HepG2 (cell line): Measurements from ENCODE around the gene EHD1. TPM values are rescaled to one million over a fixed set of nuclear protein-coding genes. Genes with fewer than 3 reads are reported as not detected.

Experiments
- GLI4 ChIP-seq: sonication (generic); formaldehyde crosslinking; IDR thresholded peaks from 2 replicates; pipeline ENCODE4 v1.5.1; 2020; ENCODE audit warnings: missing genetic modification reagents, mild to moderate bottlenecking, moderate library complexity, borderline replicate concordance
- HNRNPH1 ChIP-seq: fragments of 200-400 bp; formaldehyde crosslinking; optimal IDR thresholded peaks from 2 replicates; pipeline ENCODE3; 2017; ENCODE audit warnings: mild to moderate bottlenecking, low read depth, low read length
- MEIS2 ChIP-seq: sonication (generic); formaldehyde crosslinking; IDR thresholded peaks from 2 replicates; pipeline ENCODE4 v1.9.0; 2021; ENCODE audit warnings: mild to moderate bottlenecking, missing genetic modification reagents
- MLLT10 ChIP-seq: sonication (generic); formaldehyde crosslinking; IDR thresholded peaks from 2 replicates; pipeline ENCODE4 v1.4.0; 2020; ENCODE audit warnings: missing genetic modification reagents
- PITX1 ChIP-seq: sonication (generic); formaldehyde crosslinking; IDR thresholded peaks from 2 replicates; pipeline ENCODE4 v1.5.1; 2020; ENCODE audit warnings: mild to moderate bottlenecking, missing genetic modification reagents
- TBL1XR1 ChIP-seq: fragments of 150-350 bp; IDR thresholded peaks from 2 replicates; pipeline ENCODE4 v1.6.1; 2014; ENCODE audit warnings: borderline replicate concordance, low read length; ENCODE audit not compliant: partially characterized antibody
- ZC3H13 ChIP-seq: sonication (generic); formaldehyde crosslinking; IDR thresholded peaks from 2 replicates; pipeline ENCODE4 v1.8.1; 2023; ENCODE audit warnings: mild to moderate bottlenecking, missing genetic modification reagents, moderate library complexity
- ZNF367 ChIP-seq: sonication (generic); formaldehyde crosslinking; IDR thresholded peaks from 2 replicates; pipeline ENCODE4 v1.4.0; 2020; ENCODE audit warnings: missing genetic modification reagents, borderline replicate concordance
- ZNF543 ChIP-seq: sonication (generic); formaldehyde crosslinking; IDR thresholded peaks from 2 replicates; pipeline ENCODE4 v1.4.0; 2020; ENCODE audit warnings: mild to moderate bottlenecking, missing genetic modification reagents
- ZNF747 ChIP-seq: sonication (generic); formaldehyde crosslinking; IDR thresholded peaks from 2 replicates; pipeline ENCODE4 v1.8.1; 2023; ENCODE audit warnings: missing genetic modification reagents, mild to moderate bottlenecking, borderline replicate concordance
- ZNF839 ChIP-seq: sonication (generic); formaldehyde crosslinking; IDR thresholded peaks from 2 replicates; pipeline ENCODE4 v1.4.0; 2020; ENCODE audit warnings: missing genetic modification reagents, mild to moderate bottlenecking, borderline replicate concordance
- polyA plus RNA-seq, 8 experiments: library from polyadenylated mRNA; depleted of rRNA in 3 of 8; stranded (reverse) in 7 of 8; unstranded in 1 of 8; fragments of >200 nt; fragmentation: Illumina TruSeq in 4 of 8; extraction: Trizol in 4 of 8; gene quantifications; 2 replicates each; pipeline versions ENCODE4 v1.2.1 to v1.2.3, GENCODE V29; 2011 to 2016; ENCODE audit warnings: low read depth in 4 of 8, missing spikeins in 1 of 8, mixed read lengths in 1 of 8; ENCODE audit not compliant: insufficient read depth in 1 of 8
- total RNA-seq, 5 experiments: library from RNA; depleted of rRNA; stranded (reverse); fragments of >200 nt; fragmentation: Illumina TruSeq; extraction: Trizol; gene quantifications; 2 replicates each; pipeline ENCODE4 v1.2.3, GENCODE V29; 2016; ENCODE audit warnings: low read depth in 1 of 5
- TF ChIP-seq, protein P1 (sequence below): sonication (generic); formaldehyde crosslinking; IDR thresholded peaks from 2 replicates; pipeline ENCODE4 v1.4.0; 2020; ENCODE audit warnings: missing genetic modification reagents
- TF ChIP-seq, protein P2 (sequence below): sonication (generic); formaldehyde crosslinking; IDR thresholded peaks from 2 replicates; pipeline ENCODE4 v1.4.0; 2020; ENCODE audit warnings: missing genetic modification reagents, low read depth, mild to moderate bottlenecking, borderline replicate concordance
- TF ChIP-seq, protein P3 (sequence below): sonication (generic); formaldehyde crosslinking; IDR thresholded peaks from 2 replicates; pipeline ENCODE4 v1.5.1; 2020; ENCODE audit warnings: mild to moderate bottlenecking, moderate library complexity, missing genetic modification reagents
- TF ChIP-seq, protein P4 (sequence below): sonication (generic); formaldehyde crosslinking; IDR thresholded peaks from 2 replicates; pipeline ENCODE4 v1.4.0; 2020; ENCODE audit warnings: missing genetic modification reagents
- TF ChIP-seq, protein P5 (sequence below): fragments of 450-650 bp; IDR thresholded peaks from 2 replicates; pipeline ENCODE4 v1.6.1; 2017
- TF ChIP-seq, protein P6 (sequence below): sonication (generic); formaldehyde crosslinking; conservative IDR thresholded peaks from 2 replicates; pipeline ENCODE4 v1.4.0; 2020; ENCODE audit warnings: missing genetic modification reagents
- TF ChIP-seq, protein P7 (sequence below): sonication (generic); formaldehyde crosslinking; IDR thresholded peaks from 2 replicates; pipeline ENCODE4 v1.5.0; 2020; ENCODE audit warnings: missing genetic modification reagents, mild to moderate bottlenecking, borderline replicate concordance

The EHD1 gene
- total and polyA plus RNA-seq, 2 of the 13 experiments (the other 11 are each of a cell fraction or from before 2014, with no cell fraction given) = 23.6 to 26.6 TPM

DNA sequence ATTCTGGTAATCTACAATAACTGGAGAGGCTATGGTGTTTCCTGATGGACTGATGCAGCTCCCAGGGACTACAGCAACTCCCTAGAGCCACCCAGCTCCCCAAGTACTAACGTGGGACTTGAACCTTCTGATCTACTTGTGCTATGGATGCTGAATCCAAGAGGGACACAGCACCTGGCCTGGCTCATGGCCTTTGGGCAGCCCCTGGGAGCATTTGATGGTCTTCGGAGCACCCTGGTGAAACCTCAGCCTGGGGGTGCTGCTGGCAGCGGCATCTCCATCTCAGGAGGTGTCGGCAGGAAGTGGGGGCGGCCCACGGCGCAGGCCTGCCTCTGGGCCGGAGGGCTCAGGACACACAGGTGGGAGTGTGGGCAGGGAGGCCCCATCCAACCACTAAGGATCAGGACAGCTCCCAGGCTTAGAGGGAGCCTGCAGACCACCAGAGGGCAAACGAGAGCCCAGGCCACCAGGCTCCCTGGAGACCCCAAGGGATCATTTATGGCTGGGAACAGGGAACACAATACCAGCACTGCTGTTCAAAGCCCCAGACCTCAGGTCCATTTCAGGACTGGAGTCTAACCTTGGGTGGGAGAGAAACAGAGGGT lies 8.7 kb downstream of the EHD1 start (continued):
- TF ChIP-seq, protein P1, sequence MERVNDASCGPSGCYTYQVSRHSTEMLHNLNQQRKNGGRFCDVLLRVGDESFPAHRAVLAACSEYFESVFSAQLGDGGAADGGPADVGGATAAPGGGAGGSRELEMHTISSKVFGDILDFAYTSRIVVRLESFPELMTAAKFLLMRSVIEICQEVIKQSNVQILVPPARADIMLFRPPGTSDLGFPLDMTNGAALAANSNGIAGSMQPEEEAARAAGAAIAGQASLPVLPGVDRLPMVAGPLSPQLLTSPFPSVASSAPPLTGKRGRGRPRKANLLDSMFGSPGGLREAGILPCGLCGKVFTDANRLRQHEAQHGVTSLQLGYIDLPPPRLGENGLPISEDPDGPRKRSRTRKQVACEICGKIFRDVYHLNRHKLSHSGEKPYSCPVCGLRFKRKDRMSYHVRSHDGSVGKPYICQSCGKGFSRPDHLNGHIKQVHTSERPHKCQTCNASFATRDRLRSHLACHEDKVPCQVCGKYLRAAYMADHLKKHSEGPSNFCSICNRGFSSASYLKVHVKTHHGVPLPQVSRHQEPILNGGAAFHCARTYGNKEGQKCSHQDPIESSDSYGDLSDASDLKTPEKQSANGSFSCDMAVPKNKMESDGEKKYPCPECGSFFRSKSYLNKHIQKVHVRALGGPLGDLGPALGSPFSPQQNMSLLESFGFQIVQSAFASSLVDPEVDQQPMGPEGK (CRISPR knock-in tag) = peak; percentile 23; the same call in 1 of the 2 replicates
- TF ChIP-seq, protein P2, sequence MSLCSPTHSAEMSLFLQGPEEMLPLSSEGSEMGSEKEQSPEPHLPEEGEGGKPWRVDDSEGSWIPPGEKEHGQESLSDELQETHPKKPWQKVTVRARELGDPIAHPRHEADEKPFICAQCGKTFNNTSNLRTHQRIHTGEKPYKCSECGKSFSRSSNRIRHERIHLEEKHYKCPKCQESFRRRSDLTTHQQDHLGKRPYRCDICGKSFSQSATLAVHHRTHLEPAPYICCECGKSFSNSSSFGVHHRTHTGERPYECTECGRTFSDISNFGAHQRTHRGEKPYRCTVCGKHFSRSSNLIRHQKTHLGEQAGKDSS (CRISPR knock-in tag) = 0 out of 2 replicates have a peak, but pooled peaks have one; percentile 39
- TF ChIP-seq HNRNPH1 = no peak
- no peak for TF ChIP-seq MEIS2 (CRISPR knock-in tag)
- TF ChIP-seq ZNF367 = no peak
- TF ChIP-seq ZNF839 (CRISPR knock-in tag) = no peak
- TF ChIP-seq, protein P3, sequence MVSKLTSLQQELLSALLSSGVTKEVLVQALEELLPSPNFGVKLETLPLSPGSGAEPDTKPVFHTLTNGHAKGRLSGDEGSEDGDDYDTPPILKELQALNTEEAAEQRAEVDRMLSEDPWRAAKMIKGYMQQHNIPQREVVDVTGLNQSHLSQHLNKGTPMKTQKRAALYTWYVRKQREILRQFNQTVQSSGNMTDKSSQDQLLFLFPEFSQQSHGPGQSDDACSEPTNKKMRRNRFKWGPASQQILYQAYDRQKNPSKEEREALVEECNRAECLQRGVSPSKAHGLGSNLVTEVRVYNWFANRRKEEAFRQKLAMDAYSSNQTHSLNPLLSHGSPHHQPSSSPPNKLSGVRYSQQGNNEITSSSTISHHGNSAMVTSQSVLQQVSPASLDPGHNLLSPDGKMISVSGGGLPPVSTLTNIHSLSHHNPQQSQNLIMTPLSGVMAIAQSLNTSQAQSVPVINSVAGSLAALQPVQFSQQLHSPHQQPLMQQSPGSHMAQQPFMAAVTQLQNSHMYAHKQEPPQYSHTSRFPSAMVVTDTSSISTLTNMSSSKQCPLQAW (CRISPR knock-in tag) = peak; percentile 1; the same call in 1 of the 2 replicates
- TF ChIP-seq, protein P4, sequence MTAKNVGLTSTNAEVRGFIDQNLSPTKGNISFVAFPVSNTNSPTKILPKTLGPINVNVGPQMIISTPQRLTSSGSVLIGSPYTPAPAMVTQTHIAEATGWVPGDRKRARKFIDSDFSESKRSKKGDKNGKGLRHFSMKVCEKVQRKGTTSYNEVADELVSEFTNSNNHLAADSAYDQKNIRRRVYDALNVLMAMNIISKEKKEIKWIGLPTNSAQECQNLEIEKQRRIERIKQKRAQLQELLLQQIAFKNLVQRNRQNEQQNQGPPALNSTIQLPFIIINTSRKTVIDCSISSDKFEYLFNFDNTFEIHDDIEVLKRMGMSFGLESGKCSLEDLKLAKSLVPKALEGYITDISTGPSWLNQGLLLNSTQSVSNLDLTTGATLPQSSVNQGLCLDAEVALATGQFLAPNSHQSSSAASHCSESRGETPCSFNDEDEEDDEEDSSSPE (CRISPR knock-in tag) = 0 out of 2 replicates have a peak, but pooled peaks have one; percentile 7
- TF ChIP-seq, protein P5, sequence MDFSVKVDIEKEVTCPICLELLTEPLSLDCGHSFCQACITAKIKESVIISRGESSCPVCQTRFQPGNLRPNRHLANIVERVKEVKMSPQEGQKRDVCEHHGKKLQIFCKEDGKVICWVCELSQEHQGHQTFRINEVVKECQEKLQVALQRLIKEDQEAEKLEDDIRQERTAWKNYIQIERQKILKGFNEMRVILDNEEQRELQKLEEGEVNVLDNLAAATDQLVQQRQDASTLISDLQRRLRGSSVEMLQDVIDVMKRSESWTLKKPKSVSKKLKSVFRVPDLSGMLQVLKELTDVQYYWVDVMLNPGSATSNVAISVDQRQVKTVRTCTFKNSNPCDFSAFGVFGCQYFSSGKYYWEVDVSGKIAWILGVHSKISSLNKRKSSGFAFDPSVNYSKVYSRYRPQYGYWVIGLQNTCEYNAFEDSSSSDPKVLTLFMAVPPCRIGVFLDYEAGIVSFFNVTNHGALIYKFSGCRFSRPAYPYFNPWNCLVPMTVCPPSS = no peak
- TF ChIP-seq, protein P6, sequence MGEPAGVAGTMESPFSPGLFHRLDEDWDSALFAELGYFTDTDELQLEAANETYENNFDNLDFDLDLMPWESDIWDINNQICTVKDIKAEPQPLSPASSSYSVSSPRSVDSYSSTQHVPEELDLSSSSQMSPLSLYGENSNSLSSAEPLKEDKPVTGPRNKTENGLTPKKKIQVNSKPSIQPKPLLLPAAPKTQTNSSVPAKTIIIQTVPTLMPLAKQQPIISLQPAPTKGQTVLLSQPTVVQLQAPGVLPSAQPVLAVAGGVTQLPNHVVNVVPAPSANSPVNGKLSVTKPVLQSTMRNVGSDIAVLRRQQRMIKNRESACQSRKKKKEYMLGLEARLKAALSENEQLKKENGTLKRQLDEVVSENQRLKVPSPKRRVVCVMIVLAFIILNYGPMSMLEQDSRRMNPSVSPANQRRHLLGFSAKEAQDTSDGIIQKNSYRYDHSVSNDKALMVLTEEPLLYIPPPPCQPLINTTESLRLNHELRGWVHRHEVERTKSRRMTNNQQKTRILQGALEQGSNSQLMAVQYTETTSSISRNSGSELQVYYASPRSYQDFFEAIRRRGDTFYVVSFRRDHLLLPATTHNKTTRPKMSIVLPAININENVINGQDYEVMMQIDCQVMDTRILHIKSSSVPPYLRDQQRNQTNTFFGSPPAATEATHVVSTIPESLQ (CRISPR knock-in tag) = no peak
- TF ChIP-seq ZNF543 (CRISPR knock-in tag) = no peak
- TF ChIP-seq GLI4 (CRISPR knock-in tag) = no peak
- no peak for TF ChIP-seq TBL1XR1
- TF ChIP-seq MLLT10 (CRISPR knock-in tag) = no peak
- TF ChIP-seq PITX1 (CRISPR knock-in tag) = peak; percentile 12; the same call in 1 of the 2 replicates
- TF ChIP-seq ZC3H13 (CRISPR knock-in tag) = 0 out of 2 replicates have a peak, but pooled peaks have one; percentile 28
- TF ChIP-seq, protein P7, sequence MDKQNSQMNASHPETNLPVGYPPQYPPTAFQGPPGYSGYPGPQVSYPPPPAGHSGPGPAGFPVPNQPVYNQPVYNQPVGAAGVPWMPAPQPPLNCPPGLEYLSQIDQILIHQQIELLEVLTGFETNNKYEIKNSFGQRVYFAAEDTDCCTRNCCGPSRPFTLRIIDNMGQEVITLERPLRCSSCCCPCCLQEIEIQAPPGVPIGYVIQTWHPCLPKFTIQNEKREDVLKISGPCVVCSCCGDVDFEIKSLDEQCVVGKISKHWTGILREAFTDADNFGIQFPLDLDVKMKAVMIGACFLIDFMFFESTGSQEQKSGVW = no peak
- TF ChIP-seq ZNF747 (CRISPR knock-in tag) = no peak
